ENCODE results near the gene SKAP2. TPM values are rescaled to one million over a fixed set of nuclear protein-coding genes. Genes with fewer than 3 reads are reported as not detected.

The SKAP2 gene
- total and polyA plus RNA-seq, 2 experiments from 2014 or later: 2.5 to 4.4 TPM

DNA sequence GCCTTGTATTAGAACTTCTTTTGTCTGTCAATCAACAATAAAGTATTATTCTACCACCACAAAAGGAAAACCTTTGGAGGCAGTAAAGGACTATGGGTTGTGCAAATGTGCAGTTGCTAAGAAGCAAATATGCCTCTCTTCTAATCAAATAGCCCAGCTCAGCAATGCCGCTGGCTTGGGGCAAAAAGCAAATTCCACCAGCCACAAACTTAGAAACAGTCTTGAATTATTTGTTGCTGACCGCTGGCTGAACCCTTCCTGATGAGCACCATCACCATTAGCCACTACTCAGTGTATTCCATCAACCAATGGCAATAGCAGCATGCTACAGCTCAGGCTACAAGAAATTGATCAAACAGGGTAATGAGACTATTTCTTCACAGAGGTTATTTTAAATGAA is 51.0 kb downstream of the SKAP2 start:
- Histone ChIP-seq H3K27ac (ENCODE audit: low read depth) (no peak overlapping the region), H3F3A (replicated peaks; ENCODE audit: low read depth) (no peaks in the 10 kb centered on the region), H3K9me2 (ENCODE audit: insufficient read depth) (no peaks in the 10 kb centered on the region), H3K27me3 (ENCODE audit: insufficient read depth) (no peaks in the 10 kb centered on the region), H3K36me3 (ENCODE audit: insufficient read depth) (no peaks in the 10 kb centered on the region), H3K4me3 (no peak overlapping the region), H3K79me2 (replicated peaks; ENCODE audit: insufficient read depth) (no peaks in the 10 kb centered on the region), H3K4me1 (ENCODE audit: insufficient read depth) (no peaks in the 10 kb centered on the region), H3K4me2 (no peak overlapping the region), H4K20me1 (replicated peaks; ENCODE audit: insufficient read depth) (no peaks in the 10 kb centered on the region), H2AFZ (no peak overlapping the region)
- no peak overlapping the region for H3K4me3 Mint-ChIP-seq
- no peaks in the 10 kb centered on the region for H3K9me3 Mint-ChIP-seq
- no peaks in the 10 kb centered on the region for H3K27me3 Mint-ChIP-seq (ENCODE audit: insufficient read depth, low read depth, poor library complexity)
- no peak for TF ChIP-seq EZH2 (IDR thresholded peaks at IDR 0.05; ENCODE audit: low read depth, unreplicated experiment)
- TF ChIP-seq ZNF462 (CRISPR knock-in tag; IDR thresholded peaks at IDR 0.05): no peak
- TF ChIP-seq EZH2phosphoT487 (IDR thresholded peaks at IDR 0.05; ENCODE audit: unreplicated experiment): no peak
- H3K36me3 Mint-ChIP-seq (ENCODE audit: low read depth): no peaks in the 10 kb centered on the region
- H3K27ac Mint-ChIP-seq: no peak overlapping the region
- no peaks in the 10 kb centered on the region for H3K4me1 Mint-ChIP-seq
- no peak for DNase-seq (ENCODE audit: low spot score)
- no peak for ATAC-seq

GRCh38 chr7:26794541-26794940 is 69.8 kb downstream of the SKAP2 start:
- peaks cover 3% of the 10 kb centered on the region; the same call in 1 of the 3 replicates for H3K4me1 Mint-ChIP-seq
- H3K9me3 Mint-ChIP-seq: no peaks in the 10 kb centered on the region
- DNase-seq (ENCODE audit: low spot score): no peak
- no peaks in the 10 kb centered on the region for H3K9me2 ChIP-seq (ENCODE audit: insufficient read depth)
- ATAC-seq: no peak
- no peak overlapping the region for H3K4me2 ChIP-seq
- no peaks in the 10 kb centered on the region for H4K20me1 ChIP-seq (replicated peaks; ENCODE audit: insufficient read depth)
- no peak overlapping the region for H3K4me3 Mint-ChIP-seq
- H3K4me1 ChIP-seq (ENCODE audit: insufficient read depth): 0 out of 2 replicates have a peak, but pooled peaks cover 3% of the 10 kb centered on the region
- H3F3A ChIP-seq (replicated peaks; ENCODE audit: low read depth): no peaks in the 10 kb centered on the region
- H3K4me3 ChIP-seq: no peak overlapping the region
- no peaks in the 10 kb centered on the region for H3K27me3 Mint-ChIP-seq (ENCODE audit: insufficient read depth, low read depth, poor library complexity)
- no peaks in the 10 kb centered on the region for H3K79me2 ChIP-seq (replicated peaks; ENCODE audit: insufficient read depth)
- no peaks in the 10 kb centered on the region for H3K36me3 Mint-ChIP-seq (ENCODE audit: low read depth)
- H3K27me3 ChIP-seq (ENCODE audit: insufficient read depth): no peaks in the 10 kb centered on the region
- H3K27ac ChIP-seq (ENCODE audit: low read depth): no peak overlapping the region
- no peak overlapping the region for H2AFZ ChIP-seq
- no peak overlapping the region for H3K27ac Mint-ChIP-seq
- no peaks in the 10 kb centered on the region for H3K36me3 ChIP-seq (ENCODE audit: insufficient read depth)
- TF ChIP-seq, protein P1, sequence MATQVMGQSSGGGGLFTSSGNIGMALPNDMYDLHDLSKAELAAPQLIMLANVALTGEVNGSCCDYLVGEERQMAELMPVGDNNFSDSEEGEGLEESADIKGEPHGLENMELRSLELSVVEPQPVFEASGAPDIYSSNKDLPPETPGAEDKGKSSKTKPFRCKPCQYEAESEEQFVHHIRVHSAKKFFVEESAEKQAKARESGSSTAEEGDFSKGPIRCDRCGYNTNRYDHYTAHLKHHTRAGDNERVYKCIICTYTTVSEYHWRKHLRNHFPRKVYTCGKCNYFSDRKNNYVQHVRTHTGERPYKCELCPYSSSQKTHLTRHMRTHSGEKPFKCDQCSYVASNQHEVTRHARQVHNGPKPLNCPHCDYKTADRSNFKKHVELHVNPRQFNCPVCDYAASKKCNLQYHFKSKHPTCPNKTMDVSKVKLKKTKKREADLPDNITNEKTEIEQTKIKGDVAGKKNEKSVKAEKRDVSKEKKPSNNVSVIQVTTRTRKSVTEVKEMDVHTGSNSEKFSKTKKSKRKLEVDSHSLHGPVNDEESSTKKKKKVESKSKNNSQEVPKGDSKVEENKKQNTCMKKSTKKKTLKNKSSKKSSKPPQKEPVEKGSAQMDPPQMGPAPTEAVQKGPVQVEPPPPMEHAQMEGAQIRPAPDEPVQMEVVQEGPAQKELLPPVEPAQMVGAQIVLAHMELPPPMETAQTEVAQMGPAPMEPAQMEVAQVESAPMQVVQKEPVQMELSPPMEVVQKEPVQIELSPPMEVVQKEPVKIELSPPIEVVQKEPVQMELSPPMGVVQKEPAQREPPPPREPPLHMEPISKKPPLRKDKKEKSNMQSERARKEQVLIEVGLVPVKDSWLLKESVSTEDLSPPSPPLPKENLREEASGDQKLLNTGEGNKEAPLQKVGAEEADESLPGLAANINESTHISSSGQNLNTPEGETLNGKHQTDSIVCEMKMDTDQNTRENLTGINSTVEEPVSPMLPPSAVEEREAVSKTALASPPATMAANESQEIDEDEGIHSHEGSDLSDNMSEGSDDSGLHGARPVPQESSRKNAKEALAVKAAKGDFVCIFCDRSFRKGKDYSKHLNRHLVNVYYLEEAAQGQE (IDR thresholded peaks at IDR 0.05; ENCODE audit: unreplicated experiment): no peak
- TF ChIP-seq, protein P2, sequence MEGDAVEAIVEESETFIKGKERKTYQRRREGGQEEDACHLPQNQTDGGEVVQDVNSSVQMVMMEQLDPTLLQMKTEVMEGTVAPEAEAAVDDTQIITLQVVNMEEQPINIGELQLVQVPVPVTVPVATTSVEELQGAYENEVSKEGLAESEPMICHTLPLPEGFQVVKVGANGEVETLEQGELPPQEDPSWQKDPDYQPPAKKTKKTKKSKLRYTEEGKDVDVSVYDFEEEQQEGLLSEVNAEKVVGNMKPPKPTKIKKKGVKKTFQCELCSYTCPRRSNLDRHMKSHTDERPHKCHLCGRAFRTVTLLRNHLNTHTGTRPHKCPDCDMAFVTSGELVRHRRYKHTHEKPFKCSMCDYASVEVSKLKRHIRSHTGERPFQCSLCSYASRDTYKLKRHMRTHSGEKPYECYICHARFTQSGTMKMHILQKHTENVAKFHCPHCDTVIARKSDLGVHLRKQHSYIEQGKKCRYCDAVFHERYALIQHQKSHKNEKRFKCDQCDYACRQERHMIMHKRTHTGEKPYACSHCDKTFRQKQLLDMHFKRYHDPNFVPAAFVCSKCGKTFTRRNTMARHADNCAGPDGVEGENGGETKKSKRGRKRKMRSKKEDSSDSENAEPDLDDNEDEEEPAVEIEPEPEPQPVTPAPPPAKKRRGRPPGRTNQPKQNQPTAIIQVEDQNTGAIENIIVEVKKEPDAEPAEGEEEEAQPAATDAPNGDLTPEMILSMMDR (conservative IDR thresholded peaks at IDR 0.05; ENCODE audit: low read depth in 2 of 2): no peak
- TF ChIP-seq JUNB (IDR thresholded peaks at IDR 0.05; ENCODE audit: unreplicated experiment) (no peak), EZH2phosphoT487 (IDR thresholded peaks at IDR 0.05; ENCODE audit: unreplicated experiment) (no peak), EZH2 (IDR thresholded peaks at IDR 0.05; ENCODE audit: low read depth, unreplicated experiment) (no peak), ZNF331 (CRISPR knock-in tag; IDR thresholded peaks at IDR 0.05; ENCODE audit: low read depth) (no peak), CREB1 (CRISPR knock-in tag; IDR thresholded peaks at IDR 0.05; ENCODE audit: low read depth) (no peak)
- TF ChIP-seq, protein P3, sequence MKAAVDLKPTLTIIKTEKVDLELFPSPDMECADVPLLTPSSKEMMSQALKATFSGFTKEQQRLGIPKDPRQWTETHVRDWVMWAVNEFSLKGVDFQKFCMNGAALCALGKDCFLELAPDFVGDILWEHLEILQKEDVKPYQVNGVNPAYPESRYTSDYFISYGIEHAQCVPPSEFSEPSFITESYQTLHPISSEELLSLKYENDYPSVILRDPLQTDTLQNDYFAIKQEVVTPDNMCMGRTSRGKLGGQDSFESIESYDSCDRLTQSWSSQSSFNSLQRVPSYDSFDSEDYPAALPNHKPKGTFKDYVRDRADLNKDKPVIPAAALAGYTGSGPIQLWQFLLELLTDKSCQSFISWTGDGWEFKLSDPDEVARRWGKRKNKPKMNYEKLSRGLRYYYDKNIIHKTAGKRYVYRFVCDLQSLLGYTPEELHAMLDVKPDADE (IDR thresholded peaks at IDR 0.05): no peak

Measured in GM23338 (cell line).